Measurements from ENCODE around the gene EPHA6.

DNA sequence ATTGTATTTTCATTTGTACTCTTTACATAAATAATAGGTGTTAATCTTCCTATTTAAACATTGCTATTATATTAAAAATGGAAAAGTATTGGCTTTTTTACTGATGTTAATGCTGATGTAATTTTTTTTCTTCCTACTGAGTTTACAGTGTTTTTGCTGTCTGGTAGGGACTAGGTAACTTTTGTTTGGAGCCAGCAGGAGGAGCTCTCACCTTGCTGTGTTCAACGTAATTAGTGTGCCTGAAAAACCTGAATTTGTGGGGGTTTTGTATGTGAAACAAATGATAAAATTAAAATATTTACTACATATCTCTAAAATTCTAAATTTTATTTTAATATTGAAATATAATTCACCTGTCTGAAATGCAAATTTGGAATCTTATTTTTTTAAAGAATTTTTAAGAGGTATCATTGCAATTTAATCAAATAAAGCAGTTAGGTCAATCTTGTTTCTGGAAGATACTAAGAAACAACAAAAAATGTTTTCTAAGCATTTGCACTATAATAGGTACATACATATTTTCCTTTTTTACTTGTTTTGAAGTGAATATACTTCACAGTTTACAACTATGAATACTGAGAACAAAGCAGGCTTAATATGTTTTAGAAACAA lies 48.8 kb downstream of the EPHA6 start:
- TF ChIP-seq, protein P1, sequence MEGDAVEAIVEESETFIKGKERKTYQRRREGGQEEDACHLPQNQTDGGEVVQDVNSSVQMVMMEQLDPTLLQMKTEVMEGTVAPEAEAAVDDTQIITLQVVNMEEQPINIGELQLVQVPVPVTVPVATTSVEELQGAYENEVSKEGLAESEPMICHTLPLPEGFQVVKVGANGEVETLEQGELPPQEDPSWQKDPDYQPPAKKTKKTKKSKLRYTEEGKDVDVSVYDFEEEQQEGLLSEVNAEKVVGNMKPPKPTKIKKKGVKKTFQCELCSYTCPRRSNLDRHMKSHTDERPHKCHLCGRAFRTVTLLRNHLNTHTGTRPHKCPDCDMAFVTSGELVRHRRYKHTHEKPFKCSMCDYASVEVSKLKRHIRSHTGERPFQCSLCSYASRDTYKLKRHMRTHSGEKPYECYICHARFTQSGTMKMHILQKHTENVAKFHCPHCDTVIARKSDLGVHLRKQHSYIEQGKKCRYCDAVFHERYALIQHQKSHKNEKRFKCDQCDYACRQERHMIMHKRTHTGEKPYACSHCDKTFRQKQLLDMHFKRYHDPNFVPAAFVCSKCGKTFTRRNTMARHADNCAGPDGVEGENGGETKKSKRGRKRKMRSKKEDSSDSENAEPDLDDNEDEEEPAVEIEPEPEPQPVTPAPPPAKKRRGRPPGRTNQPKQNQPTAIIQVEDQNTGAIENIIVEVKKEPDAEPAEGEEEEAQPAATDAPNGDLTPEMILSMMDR (conservative IDR thresholded peaks at IDR 0.05), result peak; percentile 92
- no peak for TF ChIP-seq EZH2 (IDR thresholded peaks at IDR 0.05; ENCODE audit: low read depth)
